ENCODE data around the gene DUSP6.

The DUSP6 gene

DNA sequence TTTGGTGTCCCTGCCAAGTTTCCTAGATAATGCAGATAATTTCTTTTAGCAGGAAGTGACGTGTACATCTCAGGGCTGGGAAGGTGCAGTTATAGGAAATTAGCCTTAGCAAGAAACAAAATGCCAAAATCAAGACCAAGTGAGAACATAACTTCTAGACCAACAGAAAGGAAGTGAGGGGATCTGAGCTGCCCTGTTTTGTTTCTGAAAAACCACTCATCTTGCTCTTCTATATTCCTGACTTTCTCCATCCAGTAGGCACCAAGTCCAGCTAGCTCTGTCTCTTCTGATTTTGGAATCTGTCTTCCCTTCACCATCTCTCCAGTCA, 23.9 kb upstream of the DUSP6 start:
- DNase-seq (ENCODE audit: extremely low read depth in 1 of 2, low read depth in 1 of 2): no peak

DNA sequence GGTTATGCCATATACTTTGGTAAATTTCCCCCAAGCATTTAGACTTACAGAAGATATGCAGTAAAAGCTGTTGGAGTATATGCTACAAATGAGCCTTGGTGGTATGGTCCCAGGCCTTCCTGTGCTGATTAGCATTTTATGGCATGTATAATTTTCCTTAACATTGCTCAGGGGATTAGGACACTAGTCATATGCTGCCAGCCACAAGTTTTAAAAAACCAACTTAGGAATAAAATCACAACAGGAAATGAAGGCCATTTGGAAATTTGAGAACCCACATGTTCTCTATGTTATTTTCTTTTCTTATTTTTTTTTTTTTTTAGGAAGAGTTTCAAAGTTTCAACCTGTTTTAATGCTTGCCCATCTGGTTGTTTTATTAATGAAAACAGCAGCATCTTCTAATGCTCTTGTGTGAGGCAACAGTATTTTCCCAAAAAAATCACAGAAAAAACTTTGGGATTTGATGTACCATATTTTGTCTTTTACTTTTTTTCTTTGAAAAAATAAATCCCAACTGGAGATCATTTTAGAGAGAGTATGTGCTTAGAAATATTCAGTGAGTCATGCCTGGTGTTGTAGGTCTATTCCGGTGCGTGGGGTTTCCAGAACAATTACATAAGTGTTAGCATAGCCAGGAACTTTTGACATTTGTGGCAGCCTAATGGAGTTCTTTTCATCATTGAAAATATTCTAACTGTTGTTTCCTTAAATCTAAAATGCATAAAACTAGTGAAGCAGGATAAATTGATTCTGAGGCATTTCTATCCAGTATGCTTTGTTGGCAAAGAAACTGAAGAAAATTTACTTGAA, 21.7 kb upstream of the DUSP6 start:
- DNase-seq (ENCODE audit: extremely low read depth in 1 of 2, low read depth in 1 of 2): no peak

- no peak for DNase-seq (ENCODE audit: extremely low read depth in 1 of 2, low read depth in 1 of 2)
Measured at GRCh38 chr12:89372584-89373370, 20.5 kb upstream of the DUSP6 start.

DNA sequence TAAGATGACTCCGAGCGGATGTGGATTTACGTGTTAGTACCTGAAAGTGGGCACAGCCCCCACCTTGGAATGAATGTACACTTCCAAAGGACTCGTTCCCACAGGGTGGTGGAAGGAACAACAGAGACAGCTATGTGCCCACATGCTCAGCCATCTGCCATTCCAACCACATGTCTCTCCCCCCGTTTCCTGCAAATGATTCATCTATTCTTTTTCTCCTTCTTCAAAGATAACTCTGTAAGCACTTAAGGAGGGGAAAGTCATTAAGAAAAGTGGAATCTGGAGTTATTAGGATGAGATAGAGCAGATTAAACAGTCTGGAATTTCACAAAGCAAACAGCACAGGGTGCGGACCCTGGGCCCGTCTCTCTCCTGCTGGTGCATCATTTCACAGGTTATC, 18.5 kb upstream of the DUSP6 start:
- DNase-seq (ENCODE audit: extremely low read depth in 1 of 2, low read depth in 1 of 2): no peak

- DNase-seq (ENCODE audit: extremely low read depth in 1 of 2, low read depth in 1 of 2): no peak
Measured at GRCh38 chr12:89370421-89370831, 18.1 kb upstream of the DUSP6 start.

DNA sequence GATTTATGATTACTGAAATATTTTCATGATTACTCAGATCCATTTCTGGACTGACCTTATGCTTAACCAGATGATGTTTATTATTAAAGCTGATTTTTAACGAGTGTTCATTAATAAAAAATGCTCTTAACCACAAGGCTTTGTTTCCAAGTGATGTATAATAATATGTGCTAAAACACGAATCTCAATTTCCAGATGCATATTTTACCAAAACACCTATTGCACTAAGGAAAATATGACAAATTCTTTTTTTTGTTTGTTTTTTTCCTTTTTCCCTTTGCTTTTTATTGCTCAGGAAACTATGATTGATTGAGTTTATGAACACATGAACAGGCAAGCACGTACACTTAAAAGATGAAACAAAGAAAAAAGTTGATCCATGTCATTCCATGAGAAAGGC, 16.9 kb upstream of the DUSP6 start:
- DNase-seq (ENCODE audit: extremely low read depth in 1 of 2, low read depth in 1 of 2): no peak

GRCh38 chr12:89368391-89368790, 16.1 kb upstream of the DUSP6 start:
- no peak for DNase-seq (ENCODE audit: extremely low read depth in 1 of 2, low read depth in 1 of 2)

DNA sequence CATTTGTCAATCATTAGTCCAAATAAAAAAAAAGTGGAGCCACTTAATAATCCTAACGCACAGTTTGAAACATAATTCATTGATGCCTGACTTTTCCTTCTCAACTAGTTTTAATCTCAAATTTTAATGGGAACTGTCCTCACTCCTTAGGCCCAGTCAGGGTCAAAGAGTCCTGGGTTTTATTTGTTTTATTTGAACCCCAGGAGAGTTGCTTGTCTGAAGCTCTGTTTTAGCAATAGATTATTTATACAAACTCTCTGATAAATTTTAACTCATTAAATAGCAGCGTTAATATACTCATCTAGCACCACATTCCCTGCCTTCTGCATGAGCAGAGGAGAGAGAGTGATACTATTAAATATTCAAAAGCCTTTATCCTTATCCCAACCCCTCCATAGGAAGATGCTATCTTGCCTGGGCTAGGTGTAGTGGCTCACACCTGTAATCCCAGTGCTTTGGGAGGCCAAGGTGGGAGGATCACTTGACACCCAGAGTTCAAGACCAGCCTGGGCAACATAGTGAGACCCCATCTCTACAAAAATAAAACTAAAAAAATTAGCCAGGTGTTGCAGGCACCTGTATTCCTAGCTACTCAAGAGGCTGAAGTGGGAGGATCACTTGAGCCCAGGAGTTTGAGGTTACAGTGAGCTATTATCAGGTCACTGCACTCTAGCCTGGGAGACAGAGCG, 14.5 kb upstream of the DUSP6 start:
- DNase-seq (ENCODE audit: extremely low read depth in 1 of 2, low read depth in 1 of 2): no peak

GRCh38 chr12:89364631-89365030, 12.3 kb upstream of the DUSP6 start:
- no peak for DNase-seq (ENCODE audit: extremely low read depth in 1 of 2, low read depth in 1 of 2)

- no peak for DNase-seq (ENCODE audit: extremely low read depth in 1 of 2, low read depth in 1 of 2)
Measured at GRCh38 chr12:89364058-89364457, 11.8 kb upstream of the DUSP6 start.

- no peak for DNase-seq (ENCODE audit: extremely low read depth in 1 of 2, low read depth in 1 of 2)
Measured at GRCh38 chr12:89363582-89363981, 11.3 kb upstream of the DUSP6 start.

DNA sequence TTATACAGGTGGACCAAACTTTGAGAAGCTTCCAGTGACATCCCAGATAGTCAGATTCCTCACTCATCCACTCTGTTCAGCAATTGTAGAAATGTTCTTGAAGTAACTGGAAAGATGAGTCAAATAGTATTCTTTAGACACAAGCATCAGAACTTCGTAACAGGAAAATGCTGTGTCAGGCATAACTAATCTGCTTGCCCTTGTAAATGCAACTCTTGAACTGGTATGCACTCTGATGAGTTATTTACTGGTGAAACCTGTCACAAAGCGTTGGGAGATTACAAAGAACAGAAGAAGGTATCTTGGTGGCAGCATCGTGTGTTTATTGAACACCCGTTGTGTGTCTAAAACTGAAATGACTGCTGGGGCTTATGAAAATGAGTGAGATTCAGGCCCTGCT, 10.8 kb upstream of the DUSP6 start:
- no peak for DNase-seq (ENCODE audit: extremely low read depth in 1 of 2, low read depth in 1 of 2)

DNA sequence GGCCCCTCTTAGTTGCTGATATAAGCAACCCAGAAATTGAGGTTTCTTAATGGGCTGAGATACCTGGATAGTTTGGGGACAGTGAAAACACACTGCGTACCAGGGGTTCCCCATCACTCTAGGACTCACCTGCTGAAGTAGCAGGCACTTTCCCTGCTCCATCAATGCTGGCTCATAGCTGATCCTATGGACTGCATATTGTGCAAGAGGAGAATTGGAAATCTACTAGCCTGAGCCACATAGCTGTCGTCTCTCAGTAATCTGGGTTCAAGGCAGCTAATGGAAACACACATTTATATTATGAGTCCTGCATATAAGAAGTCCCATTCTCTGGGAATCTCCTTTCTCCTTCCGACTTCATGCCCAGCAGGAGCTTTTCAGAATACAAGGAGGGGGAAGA, 7.3 kb upstream of the DUSP6 start:
- DNase-seq (ENCODE audit: extremely low read depth in 1 of 2, low read depth in 1 of 2): no peak

- DNase-seq (ENCODE audit: extremely low read depth in 1 of 2, low read depth in 1 of 2): no peak
Measured at GRCh38 chr12:89358805-89359204, 6.5 kb upstream of the DUSP6 start.

- DNase-seq (ENCODE audit: extremely low read depth in 1 of 2, low read depth in 1 of 2): no peak
Measured at GRCh38 chr12:89357297-89357730, 5.0 kb upstream of the DUSP6 start.

- DNase-seq (ENCODE audit: extremely low read depth in 1 of 2, low read depth in 1 of 2): no peak
Measured at GRCh38 chr12:89356069-89356665, 3.9 kb upstream of the DUSP6 start.

DNA sequence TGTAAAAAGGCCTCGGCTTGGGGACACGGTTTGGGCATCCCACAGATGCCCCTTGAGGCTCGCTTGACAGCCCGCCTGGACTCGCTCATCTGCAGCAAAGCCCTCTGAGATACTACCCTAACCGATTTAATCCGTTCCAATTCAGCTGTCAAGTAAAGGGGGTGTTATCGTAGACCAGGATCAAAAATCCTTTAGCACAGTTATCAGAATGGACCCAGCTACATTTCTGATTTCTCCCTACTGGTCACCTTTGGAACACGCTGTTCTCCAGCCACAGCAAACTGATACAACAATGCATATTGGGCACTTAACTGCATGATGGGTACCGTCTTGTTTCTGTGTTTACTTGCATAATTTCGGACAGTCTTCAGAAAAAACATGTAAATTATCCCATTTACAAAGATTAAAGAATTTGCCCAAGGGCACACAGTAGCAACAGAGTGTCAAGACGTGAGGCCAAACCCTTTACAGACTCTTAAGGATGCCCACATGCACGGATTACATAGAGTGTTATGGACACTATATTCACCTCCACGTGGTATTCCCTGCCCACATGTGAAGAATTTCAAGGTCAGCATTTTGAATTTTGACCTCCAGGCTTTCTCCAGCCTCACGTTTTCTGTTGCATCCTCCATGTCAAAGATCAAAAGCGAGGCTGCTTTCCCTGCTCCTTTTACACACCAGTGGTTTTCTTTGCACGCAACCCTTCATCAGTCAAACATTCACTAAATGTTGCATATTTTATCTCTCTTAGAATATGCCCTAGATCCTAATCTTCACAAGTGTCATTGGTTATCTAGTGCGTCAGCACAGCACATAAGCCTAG, 3.2 kb upstream of the DUSP6 start:
- DNase-seq (ENCODE audit: extremely low read depth in 1 of 2, low read depth in 1 of 2): no peak

- DNase-seq (ENCODE audit: extremely low read depth in 1 of 2, low read depth in 1 of 2): no peak
Measured at GRCh38 chr12:89354612-89355067, 2.3 kb upstream of the DUSP6 start.

DNA sequence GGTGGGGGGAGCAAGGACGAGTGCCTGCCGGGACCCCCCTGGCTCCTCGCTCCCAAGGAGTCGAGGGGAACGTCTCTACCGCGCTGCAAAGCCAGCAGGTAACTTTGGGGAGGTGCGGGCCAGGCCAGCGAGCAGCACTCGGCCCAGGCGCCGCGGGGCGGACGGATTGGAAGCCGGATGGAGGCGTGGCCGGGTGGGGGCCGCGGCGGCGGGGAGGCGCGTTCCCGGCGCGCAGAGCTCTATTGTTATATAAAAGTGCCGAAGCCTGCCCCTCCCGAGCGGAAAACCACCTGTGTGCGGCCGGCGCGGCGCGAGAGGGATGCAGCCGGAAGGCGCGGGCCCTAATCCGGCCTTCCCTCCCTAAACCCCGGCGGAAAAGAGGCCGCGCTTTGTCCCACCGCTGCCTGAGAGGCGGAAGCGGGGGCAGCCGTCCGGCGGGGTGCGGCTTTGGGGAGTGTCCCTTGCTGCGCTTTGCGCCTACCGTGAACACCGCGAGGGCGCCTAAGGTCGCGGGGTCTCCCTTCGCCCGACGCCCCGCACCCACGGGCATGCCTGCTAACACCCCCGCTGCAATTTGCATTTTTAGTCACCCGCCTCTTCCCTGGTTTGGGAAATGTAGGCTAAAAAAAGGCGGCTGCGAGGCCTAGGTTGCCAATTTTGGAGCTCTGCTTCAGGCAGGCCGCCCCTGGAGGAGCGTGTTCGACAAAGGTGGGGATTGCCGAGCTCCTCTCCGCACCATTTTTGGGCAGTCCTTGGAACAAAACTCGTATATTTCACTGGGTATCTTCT, 1.7 kb upstream of the DUSP6 start:
- peak; percentile 62 to 74 for DNase-seq (ENCODE audit: extremely low read depth in 1 of 2, low read depth in 1 of 2)
